SK-N-SH (cell line): ENCODE data around the gene TTLL1. TPM values are rescaled to one million over a fixed set of nuclear protein-coding genes. Genes with fewer than 3 reads are reported as not detected.

Experiments used
- CTCF ChIA-PET: fragments of 300-600, 350-600 bp; formaldehyde crosslinking; extraction: SDS; loops from one replicate; lab custom pipeline; 2021; lab: Yijun Ruan, JAX
- POLR2A ChIA-PET: fragments of 350-600 bp; sonication (Branson Sonifier 250); formaldehyde crosslinking; extraction: SDS; loops from one replicate; lab custom pipeline; 2020; ENCODE audit warnings: antibody characterized with exemption, inconsistent platforms; lab: Yijun Ruan, JAX
- DNase-seq: peaks from one replicate; pipeline ENCODE4 v3.0.0; 2012
- H2AFZ ChIP-seq: fragments of 200-600 bp; sonication (generic); 2 replicates; pipeline ENCODE4 v1.8.1; 2016; ENCODE audit warnings: antibody characterized with exemption, mild to moderate bottlenecking, low read depth
- H3F3A ChIP-seq: fragments of 200-600 bp; sonication (generic); replicated peaks from 2 replicates; pipeline ENCODE3; 2016; ENCODE audit warnings: antibody characterized with exemption, mild to moderate bottlenecking; ENCODE audit not compliant: insufficient read depth
- H3K27ac ChIP-seq, 2 experiments: fragments of 200-500 bp in 1 of 2; fragments of 200-600 bp in 1 of 2; sonication (Bioruptor generic) in 1 of 2; sonication (generic), shearing (Covaris generic) in 1 of 2; 2 replicates each; pipeline versions ENCODE4 v1.5.1 to v1.6.1; 2014 to 2016; ENCODE audit warnings: low read depth in 2 of 2, inconsistent platforms in 1 of 2, low read length in 1 of 2, mild to moderate bottlenecking in 1 of 2, mixed read lengths in 1 of 2
- H3K27me3 ChIP-seq: fragments of 200-600 bp; sonication (generic), shearing (Covaris generic); 2 replicates; pipeline ENCODE4 v1.6.1; 2016; ENCODE audit warnings: mixed run types; ENCODE audit not compliant: insufficient read depth
- H3K36me3 ChIP-seq, 2 experiments: fragments of 200-500 bp in 1 of 2; fragments of 200-600 bp in 1 of 2; sonication (Bioruptor generic) in 1 of 2; sonication (generic) in 1 of 2; replicated peaks in 1 of 2; 2 replicates each; pipeline versions ENCODE3 to v1.5.1; 2014 to 2016; ENCODE audit warnings: low read length in 1 of 2, mild to moderate bottlenecking in 1 of 2; ENCODE audit not compliant: insufficient read depth in 2 of 2, control insufficient read depth in 1 of 2
- H3K4me1 ChIP-seq, 2 experiments: fragments of 200-500 bp in 1 of 2; fragments of 200-600 bp in 1 of 2; sonication (Bioruptor generic) in 1 of 2; sonication (generic), shearing (Covaris generic) in 1 of 2; 2 replicates each; pipeline versions ENCODE4 v1.5.1 to v1.6.1; 2014 to 2016; ENCODE audit warnings: low read depth in 1 of 2, low read length in 1 of 2, mixed run types in 1 of 2; ENCODE audit not compliant: insufficient read depth in 2 of 2, control insufficient read depth in 1 of 2
- H3K4me2 ChIP-seq: fragments of 200-600 bp; sonication (generic), shearing (Covaris generic); 2 replicates; pipeline ENCODE4 v1.6.1; 2017; ENCODE audit warnings: mixed run types
- H3K4me3 ChIP-seq, 2 experiments: fragments of 200-500 bp in 1 of 2; fragments of 200-600 bp in 1 of 2; sonication (Bioruptor generic) in 1 of 2; sonication (generic), shearing (Covaris generic) in 1 of 2; 2 replicates each; pipeline versions ENCODE4 v1.5.1 to v1.8.1; 2014 to 2016; ENCODE audit warnings: low read depth in 2 of 2, inconsistent platforms in 1 of 2, low read length in 1 of 2, mild to moderate bottlenecking in 1 of 2, mixed read lengths in 1 of 2, moderate library complexity in 1 of 2
- H3K79me2 ChIP-seq: fragments of 200-600 bp; sonication (generic); 2 replicates; pipeline ENCODE4 v1.8.1; 2017; ENCODE audit warnings: mild to moderate bottlenecking; ENCODE audit not compliant: insufficient read depth
- H3K9ac ChIP-seq: fragments of 200-600 bp; sonication (generic); 2 replicates; pipeline ENCODE4 v1.6.1; 2017; ENCODE audit warnings: mixed run types
- H3K9me2 ChIP-seq: fragments of 200-600 bp; sonication (generic); 2 replicates; pipeline ENCODE4 v1.6.1; 2017; ENCODE audit warnings: mixed run types
- H3K9me3 ChIP-seq: fragments of 200-600 bp; sonication (generic); 2 replicates; pipeline ENCODE4 v1.6.1; 2017; ENCODE audit warnings: mixed run types, mild to moderate bottlenecking, moderate library complexity
- H4K20me1 ChIP-seq: fragments of 200-600 bp; sonication (generic); 2 replicates; pipeline ENCODE4 v1.6.1; 2017; ENCODE audit warnings: mild to moderate bottlenecking, mixed run types; ENCODE audit not compliant: insufficient read depth
- CTCF ChIP-seq: fragments of 200-600 bp; sonication (generic); IDR thresholded peaks from 2 replicates; pipeline ENCODE4 v1.6.1; 2017; ENCODE audit warnings: antibody characterized with exemption, mild to moderate bottlenecking, moderate library complexity
- EP300 ChIP-seq, 2 experiments: IDR thresholded peaks; 2 replicates each; pipeline versions ENCODE4 v1.4.0 to v1.6.1; 2012; ENCODE audit warnings: borderline replicate concordance in 1 of 2, low read depth in 1 of 2, low read length in 1 of 2
- EZH2phosphoT487 ChIP-seq: fragments of 200-600 bp; sonication (generic); IDR thresholded peaks from 2 replicates; pipeline ENCODE4 v1.6.1; 2017; ENCODE audit warnings: low read depth, mixed run types, mild to moderate bottlenecking, antibody characterized with exemption, moderate library complexity, borderline replicate concordance
- GATA2 ChIP-seq: sonication (generic); formaldehyde crosslinking; IDR thresholded peaks from 2 replicates; pipeline ENCODE4 v1.5.0; 2020; ENCODE audit warnings: mild to moderate bottlenecking, missing genetic modification reagents
- JUND ChIP-seq: IDR thresholded peaks from 2 replicates; pipeline ENCODE4 v1.4.0; 2012
- RAD21 ChIP-seq: IDR thresholded peaks from 2 replicates; pipeline ENCODE4 v1.6.1; 2012; ENCODE audit warnings: mild to moderate bottlenecking, low read length
- RXRA ChIP-seq: IDR thresholded peaks from 2 replicates; pipeline ENCODE4 v1.4.0; 2012; ENCODE audit warnings: low read depth, mild to moderate bottlenecking, borderline replicate concordance
- SMC3 ChIP-seq: IDR thresholded peaks from 2 replicates; pipeline ENCODE4 v1.6.1; 2012; ENCODE audit warnings: low read depth, low read length, improper control_type of control experiment
- TAF1 ChIP-seq: IDR thresholded peaks from 2 replicates; pipeline ENCODE4 v1.6.1; 2012; ENCODE audit warnings: low read depth, mild to moderate bottlenecking, low read length, moderate library complexity, borderline replicate concordance
- USF1 ChIP-seq: IDR thresholded peaks from 2 replicates; pipeline ENCODE4 v1.4.0; 2012; ENCODE audit warnings: low read depth, borderline replicate concordance
- WGBS: methylation state at CpG from one replicate; pipeline ENCODE4 v1.1.6; 2017; ENCODE audit warnings: low lambda C conversion rate; 5-methylcytosine and 5-hydroxymethylcytosine counted together
- polyA plus RNA-seq, 3 experiments: library from polyadenylated mRNA; depleted of rRNA; stranded (reverse); fragments of >200 nt; gene quantifications; 2 replicates each; pipeline ENCODE4 v1.2.3, GENCODE V29; 2012

TTLL1 gene
- polyA plus RNA-seq, 1 of the 3 experiments (the other 2 are of a cell fraction): 14.0 TPM

GRCh38 chr22:43110927-43111623 lies 21.9 kb upstream of the TTLL1 start (continued):
- TF ChIP-seq EZH2phosphoT487 (no peak), TAF1 (no peak)

- no peaks in the 10 kb centered on the region for H3K27me3 ChIP-seq
- H3K4me1 ChIP-seq: no peaks in the 10 kb centered on the region; a peak in 1 of 4 replicates
- DNase-seq: peak; percentile 74
- H4K20me1 ChIP-seq: no peaks in the 10 kb centered on the region
- no peaks in the 10 kb centered on the region for H3K36me3 ChIP-seq
- ChIA-PET POLR2A (no interaction called here), CTCF (interaction anchor here (0.8 to 1.7 kb wide), 6 partner anchors 9 to 243 kb away, joined by 3 to 5 read pairs (median 4); no protein-coding TSS in a partner anchor)
- no peak within 1 kb of the TSS for H3K27ac ChIP-seq
- 0 out of 2 replicates have a peak within 1 kb of the TSS, but pooled peaks have one; percentile 46 for H2AFZ ChIP-seq
- H3K9ac ChIP-seq: no peak within 1 kb of the TSS
- H3K4me3 ChIP-seq: peak within 1 kb of the TSS; percentile 37 to 44
- 4% methylated on average over 5 of the region's 49 CpGs for WGBS
- no peaks in the 10 kb centered on the region for H3K9me2 ChIP-seq
- no peaks in the 10 kb centered on the region for H3F3A ChIP-seq
- H3K4me2 ChIP-seq: peak within 1 kb of the TSS; percentile 70; the same call in 1 of the 2 replicates
- no peaks in the 10 kb centered on the region for H3K79me2 ChIP-seq
- H3K9me3 ChIP-seq: no peaks in the 10 kb centered on the region
- no peak for TF ChIP-seq CTCF
- TF ChIP-seq TAF1: no peak
- TF ChIP-seq JUND: no peak
- 0 out of 2 replicates have a peak, but pooled peaks have one; percentile 16 for TF ChIP-seq SMC3
- no peak for TF ChIP-seq RXRA
- TF ChIP-seq, all 33 proteins: peak for 1
Measured at GRCh38 chr22:43110444-43110926, 21.3 kb upstream of the TTLL1 start, which contains the start of gene BIK. Gene BIK (plus strand): TSS chr22:43110750. CDS start chr22:43124023, 13,273 bp downstream.

GRCh38 chr22:43109921-43110443 lies 20.8 kb upstream of the TTLL1 start:
- Histone ChIP-seq H3K9me3 (no peaks in the 10 kb centered on the region), H2AFZ (no peak overlapping the region), H3K4me2 (peak overlapping the region; percentile 70; the same call in 1 of the 2 replicates), H3K9ac (no peak overlapping the region), H3K79me2 (no peaks in the 10 kb centered on the region), H3K4me3 (peak overlapping the region in 1 of 2 experiments; percentile 44; a peak in 3 of 4 replicates), H4K20me1 (no peaks in the 10 kb centered on the region), H3K4me1 (no peaks in the 10 kb centered on the region; a peak in 1 of 4 replicates), H3K27ac (no peak overlapping the region), H3K27me3 (no peaks in the 10 kb centered on the region), H3F3A (no peaks in the 10 kb centered on the region), H3K36me3 (no peaks in the 10 kb centered on the region), H3K9me2 (no peaks in the 10 kb centered on the region)
- no peak for TF ChIP-seq EP300 (IDR thresholded peaks at IDR 0.05; ENCODE audit: borderline replicate concordance in 1 of 2, low read depth in 1 of 2, low read length in 1 of 2)
- no peak for TF ChIP-seq EZH2phosphoT487
- no peak for TF ChIP-seq GATA2 (CRISPR knock-in tag)
- no peak for TF ChIP-seq RAD21
- no peak for TF ChIP-seq USF1
- CTCF ChIA-PET: interaction anchor here (0.8 to 1.7 kb wide), 6 partner anchors 9 to 243 kb away, joined by 3 to 5 read pairs (median 4); no protein-coding TSS in a partner anchor
- 18% methylated on average over 12 of the region's 32 CpGs for WGBS
- DNase-seq: no peak
- POLR2A ChIA-PET: no interaction called here
